ENCODE measurements around the gene GSK3B.

The GSK3B gene

DNA sequence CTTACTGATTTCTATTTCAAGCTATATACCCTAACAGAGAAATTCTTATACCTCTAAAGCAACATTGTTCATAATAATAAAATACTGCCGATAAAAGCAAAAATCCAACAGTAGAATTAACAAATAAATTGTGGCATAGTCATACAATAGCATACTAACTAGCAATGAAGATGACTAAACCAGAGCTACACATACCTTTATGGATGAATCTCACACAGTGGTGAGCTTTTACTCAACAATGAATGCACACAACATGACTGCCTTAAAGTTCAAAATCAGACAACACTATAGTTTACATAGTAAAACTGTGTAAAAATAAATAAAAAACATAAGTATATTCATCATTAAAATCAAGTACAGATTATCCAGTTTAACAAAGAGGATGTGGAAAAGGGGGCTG is 213.3 kb downstream of the GSK3B start:
- H3K9me3 ChIP-seq (replicated peaks; ENCODE audit: insufficient read depth, low read length): no peaks in the 10 kb centered on the region
- H3K36me3 ChIP-seq (replicated peaks; ENCODE audit: insufficient read depth, low read length): no peaks in the 10 kb centered on the region
- no peak overlapping the region for H3K4me2 ChIP-seq (ENCODE audit: low read depth, low read length)
- H3K4me1 ChIP-seq (ENCODE audit: low read length): no peaks in the 10 kb centered on the region
- no peaks in the 10 kb centered on the region for H3K79me2 ChIP-seq (ENCODE audit: low read length)
- H3F3A ChIP-seq (ENCODE audit: insufficient read depth, low read length): no peaks in the 10 kb centered on the region
- TF ChIP-seq EZH2phosphoT487 (IDR thresholded peaks at IDR 0.05; ENCODE audit: low read length) (no peak), EZH2 (optimal IDR thresholded peaks at IDR 0.05; ENCODE audit: low read depth, low read length) (no peak)
- TF ChIP-seq, protein P1, sequence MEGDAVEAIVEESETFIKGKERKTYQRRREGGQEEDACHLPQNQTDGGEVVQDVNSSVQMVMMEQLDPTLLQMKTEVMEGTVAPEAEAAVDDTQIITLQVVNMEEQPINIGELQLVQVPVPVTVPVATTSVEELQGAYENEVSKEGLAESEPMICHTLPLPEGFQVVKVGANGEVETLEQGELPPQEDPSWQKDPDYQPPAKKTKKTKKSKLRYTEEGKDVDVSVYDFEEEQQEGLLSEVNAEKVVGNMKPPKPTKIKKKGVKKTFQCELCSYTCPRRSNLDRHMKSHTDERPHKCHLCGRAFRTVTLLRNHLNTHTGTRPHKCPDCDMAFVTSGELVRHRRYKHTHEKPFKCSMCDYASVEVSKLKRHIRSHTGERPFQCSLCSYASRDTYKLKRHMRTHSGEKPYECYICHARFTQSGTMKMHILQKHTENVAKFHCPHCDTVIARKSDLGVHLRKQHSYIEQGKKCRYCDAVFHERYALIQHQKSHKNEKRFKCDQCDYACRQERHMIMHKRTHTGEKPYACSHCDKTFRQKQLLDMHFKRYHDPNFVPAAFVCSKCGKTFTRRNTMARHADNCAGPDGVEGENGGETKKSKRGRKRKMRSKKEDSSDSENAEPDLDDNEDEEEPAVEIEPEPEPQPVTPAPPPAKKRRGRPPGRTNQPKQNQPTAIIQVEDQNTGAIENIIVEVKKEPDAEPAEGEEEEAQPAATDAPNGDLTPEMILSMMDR (IDR thresholded peaks at IDR 0.05; ENCODE audit: low read length): no peak
- no peaks in the 10 kb centered on the region for H4K20me1 ChIP-seq (ENCODE audit: insufficient read depth, low read length)
- DNase-seq: no peak
- H3K27me3 ChIP-seq (replicated peaks; ENCODE audit: insufficient read depth, low read length): no peaks in the 10 kb centered on the region
- H3K4me3 ChIP-seq (ENCODE audit: low read length): no peak overlapping the region
- H3K27ac ChIP-seq (ENCODE audit: low read length): no peak overlapping the region
- H3K9ac ChIP-seq (ENCODE audit: low read length): no peak overlapping the region
- H2AFZ ChIP-seq (ENCODE audit: low read length): no peak overlapping the region
- H3K9me2 ChIP-seq (replicated peaks; ENCODE audit: insufficient read depth, low read length): no peaks in the 10 kb centered on the region

DNA sequence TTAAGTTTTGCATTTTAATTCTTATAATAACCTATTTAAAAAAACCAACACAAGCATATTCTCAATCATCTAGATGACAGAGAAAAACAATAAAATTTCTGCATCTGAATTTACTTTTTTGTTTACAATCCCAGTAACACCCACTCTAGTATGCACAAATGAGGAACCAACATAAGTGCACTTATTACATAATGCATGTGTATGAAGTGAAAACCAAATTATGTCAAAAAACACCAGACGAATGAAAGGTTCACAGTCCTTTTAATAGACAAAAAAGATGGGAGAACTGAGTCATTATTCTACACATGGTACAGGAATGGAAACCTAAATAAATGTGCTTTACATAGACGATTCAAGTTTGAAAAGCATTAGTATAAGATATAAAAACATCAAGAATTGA is 220.6 kb downstream of the GSK3B start:
- Histone ChIP-seq H3K79me2 (ENCODE audit: low read length) (no peaks in the 10 kb centered on the region), H4K20me1 (ENCODE audit: insufficient read depth, low read length) (no peaks in the 10 kb centered on the region), H3K4me1 (ENCODE audit: low read length) (no peaks in the 10 kb centered on the region), H3K4me3 (ENCODE audit: low read length) (no peak overlapping the region), H3K9me3 (replicated peaks; ENCODE audit: insufficient read depth, low read length) (no peaks in the 10 kb centered on the region), H3K36me3 (replicated peaks; ENCODE audit: insufficient read depth, low read length) (no peaks in the 10 kb centered on the region), H3K27ac (ENCODE audit: low read length) (no peak overlapping the region), H3K4me2 (ENCODE audit: low read depth, low read length) (no peak overlapping the region), H3K27me3 (replicated peaks; ENCODE audit: insufficient read depth, low read length) (no peaks in the 10 kb centered on the region), H2AFZ (ENCODE audit: low read length) (no peak overlapping the region), H3F3A (ENCODE audit: insufficient read depth, low read length) (no peaks in the 10 kb centered on the region), H3K9ac (ENCODE audit: low read length) (no peak overlapping the region), H3K9me2 (replicated peaks; ENCODE audit: insufficient read depth, low read length) (no peaks in the 10 kb centered on the region)
- DNase-seq: no peak
- TF ChIP-seq, protein P1 (IDR thresholded peaks at IDR 0.05; ENCODE audit: low read length): no peak
- no peak for TF ChIP-seq EZH2phosphoT487 (IDR thresholded peaks at IDR 0.05; ENCODE audit: low read length)
- TF ChIP-seq EZH2 (optimal IDR thresholded peaks at IDR 0.05; ENCODE audit: low read depth, low read length): no peak

DNA sequence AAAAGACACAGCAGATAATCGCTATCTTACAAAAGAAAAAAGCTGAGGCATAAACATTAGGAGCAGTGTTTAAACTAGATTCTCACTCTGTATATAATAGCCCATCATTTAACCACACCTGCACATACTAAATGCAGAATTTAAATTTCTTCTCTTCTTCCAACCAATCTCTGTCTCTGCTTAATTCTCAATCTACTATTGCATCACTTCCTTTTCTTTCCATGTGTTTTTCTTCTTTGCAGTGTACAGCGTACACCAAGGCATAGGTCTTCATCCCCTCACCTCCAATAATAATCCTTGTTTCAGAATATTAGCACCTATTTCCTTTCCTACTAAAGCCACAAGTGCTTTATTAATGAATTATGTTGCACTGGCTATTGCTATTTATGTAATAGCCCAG is 221.5 kb downstream of the GSK3B start:
- no peak overlapping the region for H2AFZ ChIP-seq (ENCODE audit: low read length)
- no peak for DNase-seq
- H4K20me1 ChIP-seq (ENCODE audit: insufficient read depth, low read length): no peaks in the 10 kb centered on the region
- no peaks in the 10 kb centered on the region for H3K36me3 ChIP-seq (replicated peaks; ENCODE audit: insufficient read depth, low read length)
- no peak overlapping the region for H3K27ac ChIP-seq (ENCODE audit: low read length)
- H3K79me2 ChIP-seq (ENCODE audit: low read length): no peaks in the 10 kb centered on the region
- H3F3A ChIP-seq (ENCODE audit: insufficient read depth, low read length): no peaks in the 10 kb centered on the region
- no peaks in the 10 kb centered on the region for H3K9me3 ChIP-seq (replicated peaks; ENCODE audit: insufficient read depth, low read length)
- H3K9me2 ChIP-seq (replicated peaks; ENCODE audit: insufficient read depth, low read length): no peaks in the 10 kb centered on the region
- no peak overlapping the region for H3K4me3 ChIP-seq (ENCODE audit: low read length)
- H3K27me3 ChIP-seq (replicated peaks; ENCODE audit: insufficient read depth, low read length): no peaks in the 10 kb centered on the region
- no peak overlapping the region for H3K9ac ChIP-seq (ENCODE audit: low read length)
- TF ChIP-seq EZH2 (optimal IDR thresholded peaks at IDR 0.05; ENCODE audit: low read depth, low read length) (no peak), EZH2phosphoT487 (IDR thresholded peaks at IDR 0.05; ENCODE audit: low read length) (no peak)
- TF ChIP-seq, protein P1 (IDR thresholded peaks at IDR 0.05; ENCODE audit: low read length): no peak
- H3K4me2 ChIP-seq (ENCODE audit: low read depth, low read length): no peak overlapping the region
- no peaks in the 10 kb centered on the region for H3K4me1 ChIP-seq (ENCODE audit: low read length)
